ENCODE measurements around the gene SEC23B. TPM values are rescaled to one million over a fixed set of nuclear protein-coding genes. Genes with fewer than 3 reads are reported as not detected.

Gene SEC23B
- polyA plus RNA-seq, 1 donor (not counting 4 experiments of a cell fraction or from before 2014, with no cell fraction given), result 102 TPM

DNA sequence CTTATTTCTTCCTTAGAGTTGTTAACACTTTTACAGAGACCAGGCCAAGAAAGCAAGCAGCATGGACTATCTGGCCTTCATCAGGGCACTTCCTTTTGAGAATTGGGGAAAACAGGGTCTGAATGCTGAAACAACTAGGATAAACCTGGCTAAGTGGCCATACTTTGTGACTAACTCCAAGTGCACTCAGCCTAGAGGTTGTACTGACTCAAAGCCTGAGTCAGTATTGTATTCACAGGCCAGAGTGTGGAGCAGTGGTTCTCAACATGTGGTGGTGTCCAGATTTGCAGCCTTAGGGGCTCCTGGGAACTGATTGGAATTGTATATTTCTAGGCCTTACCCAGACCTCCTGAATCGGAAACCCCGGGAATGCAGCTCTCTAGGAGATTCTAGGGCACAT, 20.1 kb downstream of the SEC23B start:
- Histone ChIP-seq H3K36me3 (ENCODE audit: control insufficient read depth in 2 of 2, extremely low read depth in 1 of 2, insufficient read depth in 2 of 2, low read length in 2 of 2) (peaks cover 41 to 70% of the 10 kb centered on the region in 2 experiments), H3K9me3 (ENCODE audit: control insufficient read depth, low read depth, low read length) (no peaks in the 10 kb centered on the region), H3K4me1 (ENCODE audit: control insufficient read depth, extremely low read depth, insufficient read depth, low read length) (peaks cover 23% of the 10 kb centered on the region), H3K4me2 (ENCODE audit: control insufficient read depth, extremely low read depth, insufficient read depth, low read depth, low read length) (no peak overlapping the region), H2AFZ (ENCODE audit: control insufficient read depth, low read length) (no peak overlapping the region), H3K4me3 (ENCODE audit: control insufficient read depth in 2 of 3, extremely low read depth in 1 of 3, insufficient read depth in 2 of 3, low read depth in 1 of 3, low read length in 3 of 3) (no peak overlapping the region), H3K79me2 (ENCODE audit: control insufficient read depth, insufficient read depth, low read length) (peaks cover 1% of the 10 kb centered on the region), H3K9ac (ENCODE audit: control insufficient read depth, extremely low read depth, insufficient read depth, low read length) (no peak overlapping the region), H3K27me3 (ENCODE audit: control insufficient read depth, extremely low read depth, insufficient read depth, low read length) (no peaks in the 10 kb centered on the region), H4K20me1 (ENCODE audit: control insufficient read depth, extremely low read depth, insufficient read depth, low read length) (no peaks in the 10 kb centered on the region), H3K27ac (ENCODE audit: control insufficient read depth, insufficient read depth, low read length) (peak overlapping the region; percentile 44), H3K9me1 (ENCODE audit: control insufficient read depth, extremely low read depth, insufficient read depth, low read length) (no peaks in the 10 kb centered on the region)
- TF ChIP-seq CTCF (optimal IDR thresholded peaks at IDR 0.05 in 1 of 3, IDR thresholded peaks at IDR 0.05 in 1 of 3, conservative IDR thresholded peaks at IDR 0.05 in 1 of 3; ENCODE audit: extremely low read depth in 1 of 3, insufficient read depth in 2 of 3, low read length in 3 of 3) (no peak), EZH2 (IDR thresholded peaks at IDR 0.05; ENCODE audit: low read length) (no peak)
- DNase-seq (ENCODE audit: low read depth, low spot score) (no peak), FAIRE-seq (peak; percentile 77)
- dilution Hi-C loops (cut with MboI; ENCODE audit: extremely low pct_ligation_motif_present, low sequenced_read_pairs), result no loop called here

DNA sequence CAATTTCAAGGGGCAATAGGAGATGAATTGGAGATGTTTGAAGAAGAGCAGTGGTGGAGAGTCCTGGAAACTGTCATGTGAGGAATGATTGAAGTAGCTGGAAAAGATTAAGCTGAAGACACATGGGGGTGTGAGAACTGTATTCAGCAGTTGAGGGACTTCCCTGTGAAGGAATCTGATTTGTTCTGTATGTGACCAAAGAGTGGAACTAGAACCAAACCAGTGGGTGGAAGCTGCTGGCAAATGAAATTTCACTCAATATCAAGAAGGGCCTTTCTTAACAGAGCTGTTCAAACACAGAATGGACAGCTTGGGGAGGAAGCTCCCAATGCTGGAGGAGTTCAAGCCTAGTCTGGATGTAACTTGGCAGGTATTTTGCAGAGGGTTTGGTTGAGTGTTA, 21.3 kb downstream of the SEC23B start:
- peaks cover 1% of the 10 kb centered on the region for H3K79me2 ChIP-seq (ENCODE audit: control insufficient read depth, insufficient read depth, low read length)
- TF ChIP-seq CTCF (optimal IDR thresholded peaks at IDR 0.05 in 1 of 3, IDR thresholded peaks at IDR 0.05 in 1 of 3, conservative IDR thresholded peaks at IDR 0.05 in 1 of 3; ENCODE audit: extremely low read depth in 1 of 3, insufficient read depth in 2 of 3, low read length in 3 of 3), result no peak
- TF ChIP-seq EZH2 (IDR thresholded peaks at IDR 0.05; ENCODE audit: low read length), result no peak
- no peaks in the 10 kb centered on the region for H3K27me3 ChIP-seq (ENCODE audit: control insufficient read depth, extremely low read depth, insufficient read depth, low read length)
- DNase-seq (ENCODE audit: low read depth, low spot score) (no peak), FAIRE-seq (no peak)
- no peak overlapping the region for H2AFZ ChIP-seq (ENCODE audit: control insufficient read depth, low read length)
- H3K4me3 ChIP-seq (ENCODE audit: control insufficient read depth in 2 of 3, extremely low read depth in 1 of 3, insufficient read depth in 2 of 3, low read depth in 1 of 3, low read length in 3 of 3), result no peak overlapping the region
- H3K27ac ChIP-seq (ENCODE audit: control insufficient read depth, insufficient read depth, low read length), result no peak overlapping the region
- dilution Hi-C loops (cut with MboI; ENCODE audit: extremely low pct_ligation_motif_present, low sequenced_read_pairs), result no loop called here
- no peaks in the 10 kb centered on the region for H3K9me1 ChIP-seq (ENCODE audit: control insufficient read depth, extremely low read depth, insufficient read depth, low read length)
- H3K4me1 ChIP-seq (ENCODE audit: control insufficient read depth, extremely low read depth, insufficient read depth, low read length), result peaks cover 20% of the 10 kb centered on the region
- no peak overlapping the region for H3K4me2 ChIP-seq (ENCODE audit: control insufficient read depth, extremely low read depth, insufficient read depth, low read depth, low read length)
- no peaks in the 10 kb centered on the region for H3K9me3 ChIP-seq (ENCODE audit: control insufficient read depth, low read depth, low read length)
- no peaks in the 10 kb centered on the region for H4K20me1 ChIP-seq (ENCODE audit: control insufficient read depth, extremely low read depth, insufficient read depth, low read length)
- no peak overlapping the region for H3K9ac ChIP-seq (ENCODE audit: control insufficient read depth, extremely low read depth, insufficient read depth, low read length)
- peaks cover 47 to 76% of the 10 kb centered on the region in 2 experiments for H3K36me3 ChIP-seq (ENCODE audit: control insufficient read depth in 2 of 2, extremely low read depth in 1 of 2, insufficient read depth in 2 of 2, low read length in 2 of 2)

Data from keratinocyte (primary cell).